Smooth muscle cell (in vitro differentiated cells): ENCODE results near the gene SNAPC3. TPM values are rescaled to one million over a fixed set of nuclear protein-coding genes. Genes with fewer than 3 reads are reported as not detected.
"Not testable (repeated sequence)": the region's sequence is repeated elsewhere in the genome, so short reads cannot be mapped to it uniquely, and the experiment has no call there.

ENCODE experiments used
- DNase-seq: peaks from one replicate; lab custom pipeline; 2025; ENCODE audit not compliant: unreplicated experiment; lab: John Stamatoyannopoulos, UW
- H2AFZ ChIP-seq: fragments of 200-600 bp; sonication (generic); 2 replicates; pipeline ENCODE4 v1.6.0; 2016; ENCODE audit warnings: antibody characterized with exemption, low read depth, mild to moderate bottlenecking
- H3F3A ChIP-seq: fragments of 200-600 bp; sonication (generic); 2 replicates; pipeline ENCODE4 v1.6.0; 2017; ENCODE audit warnings: antibody characterized with exemption, low read depth
- H3K27ac ChIP-seq: fragments of 200-600 bp; sonication (generic); 2 replicates; pipeline ENCODE4 v1.5.1; 2016; ENCODE audit warnings: low read depth, mild to moderate bottlenecking
- H3K27me3 ChIP-seq: fragments of 200-600 bp; sonication (generic); 2 replicates; pipeline ENCODE4 v1.6.1; 2016; ENCODE audit warnings: low read depth, mild to moderate bottlenecking
- H3K36me3 ChIP-seq: fragments of 200-600 bp; sonication (generic); 2 replicates; pipeline ENCODE4 v1.5.1; 2016; ENCODE audit warnings: low read depth
- H3K4me1 ChIP-seq: fragments of 200-600 bp; sonication (generic); 2 replicates; pipeline ENCODE4 v1.5.1; 2016; ENCODE audit warnings: low read depth
- H3K4me2 ChIP-seq: fragments of 200-600 bp; sonication (generic); 2 replicates; pipeline ENCODE4 v1.6.0; 2016; ENCODE audit warnings: mild to moderate bottlenecking
- H3K4me3 ChIP-seq: fragments of 200-600 bp; sonication (generic); 2 replicates; pipeline ENCODE4 v1.5.1; 2016; ENCODE audit warnings: mild to moderate bottlenecking
- H3K79me2 ChIP-seq: fragments of 200-600 bp; sonication (generic); 2 replicates; pipeline ENCODE4 v1.6.0; 2016; ENCODE audit warnings: low read depth, mild to moderate bottlenecking
- H3K9ac ChIP-seq: fragments of 200-600 bp; sonication (generic); 2 replicates; pipeline ENCODE4 v1.6.0; 2016; ENCODE audit warnings: low read depth
- H3K9me3 ChIP-seq: fragments of 200-600 bp; sonication (generic); replicated peaks from 2 replicates; pipeline ENCODE4 v1.5.1; 2016; ENCODE audit warnings: low read depth
- H4K20me1 ChIP-seq: fragments of 200-600 bp; sonication (generic); 2 replicates; pipeline ENCODE4 v1.6.0; 2016; ENCODE audit warnings: low read depth
- CTCF ChIP-seq: fragments of 200-600 bp; sonication (generic); IDR thresholded peaks from 2 replicates; pipeline ENCODE4 v1.5.1; 2017; ENCODE audit warnings: borderline replicate concordance, mild to moderate bottlenecking, antibody characterized with exemption; ENCODE audit not compliant: insufficient read depth, poor library complexity, severe bottlenecking
- WGBS: methylation state at CpG from one replicate; pipeline ENCODE4 v1.1.7; 2016; ENCODE audit warnings: low lambda C conversion rate; 5-methylcytosine and 5-hydroxymethylcytosine counted together
- polyA plus RNA-seq: library from polyadenylated mRNA; unstranded; fragments of >200 nt; fragmentation: Nextera tagmentation; extraction: Ambion mirVana; gene quantifications from 2 replicates; pipeline ENCODE4 v1.2.1, GENCODE V29; 2016
- total RNA-seq: library from RNA; depleted of rRNA; stranded (reverse); fragments of >200 nt; gene quantifications from 2 replicates; pipeline ENCODE4 v1.2.3, GENCODE V29; 2014

Gene SNAPC3
- total and polyA plus RNA-seq, 2 experiments from 2014 or later = 25.0 to 53.7 TPM

GRCh38 chr9:15433661-15434060, 11.0 kb downstream of the SNAPC3 start:
- H3F3A ChIP-seq = no peaks in the 10 kb centered on the region
- TF ChIP-seq CTCF = no peak
- H3K4me2 ChIP-seq = no peak overlapping the region
- no peak overlapping the region for H3K9ac ChIP-seq
- no peak overlapping the region for H3K4me3 ChIP-seq
- 94% methylated on average over 3 of the region's 3 CpGs for WGBS
- no peaks in the 10 kb centered on the region for H3K9me3 ChIP-seq
- peaks cover 28% of the 10 kb centered on the region for H3K36me3 ChIP-seq
- H3K4me1 ChIP-seq = no peaks in the 10 kb centered on the region
- H2AFZ ChIP-seq = no peak overlapping the region
- no peak for DNase-seq
- no peaks in the 10 kb centered on the region for H3K27me3 ChIP-seq
- H4K20me1 ChIP-seq = peaks cover 92% of the 10 kb centered on the region
- peaks cover 84% of the 10 kb centered on the region for H3K79me2 ChIP-seq
- no peak overlapping the region for H3K27ac ChIP-seq

GRCh38 chr9:15438891-15439290, 16.2 kb downstream of the SNAPC3 start:
- Histone ChIP-seq H3F3A (no peaks in the 10 kb centered on the region), H3K36me3 (peaks cover 46% of the 10 kb centered on the region), H3K9ac (no peak overlapping the region), H3K27ac (no peak overlapping the region), H3K4me1 (no peaks in the 10 kb centered on the region), H2AFZ (no peak overlapping the region), H3K27me3 (no peaks in the 10 kb centered on the region), H3K4me2 (no peak overlapping the region), H3K79me2 (peaks cover 68% of the 10 kb centered on the region), H3K4me3 (no peak overlapping the region), H4K20me1 (peaks cover 58% of the 10 kb centered on the region), H3K9me3 (no peaks in the 10 kb centered on the region)
- WGBS = 98% methylated on average over 7 of the region's 7 CpGs
- DNase-seq = no peak
- TF ChIP-seq CTCF = no peak

GRCh38 chr9:15441841-15442240, 19.2 kb downstream of the SNAPC3 start:
- not testable (repeated sequence) for DNase-seq, H3K27ac ChIP-seq, H3K27me3 ChIP-seq, H3F3A ChIP-seq, H3K9ac ChIP-seq, H3K4me2 ChIP-seq, H3K4me3 ChIP-seq, H3K4me1 ChIP-seq, H3K9me3 ChIP-seq, H2AFZ ChIP-seq
- peaks cover 63% of the 10 kb centered on the region for H3K36me3 ChIP-seq
- H4K20me1 ChIP-seq = peaks cover 41% of the 10 kb centered on the region
- H3K79me2 ChIP-seq = peaks cover 54% of the 10 kb centered on the region
- WGBS = 98% methylated on average over 13 of the region's 29 CpGs

- not testable (repeated sequence) for H3K4me2 ChIP-seq, H3K4me3 ChIP-seq, H3K4me1 ChIP-seq, DNase-seq, H3K9ac ChIP-seq, H3K9me3 ChIP-seq, H3K27ac ChIP-seq, H2AFZ ChIP-seq, H3F3A ChIP-seq, H3K27me3 ChIP-seq
- peaks cover 37% of the 10 kb centered on the region for H4K20me1 ChIP-seq
- peaks cover 50% of the 10 kb centered on the region for H3K79me2 ChIP-seq
- 99% methylated on average over 15 of the region's 33 CpGs for WGBS
- peaks cover 65% of the 10 kb centered on the region for H3K36me3 ChIP-seq
Observed at GRCh38 chr9:15442264-15442663, 19.6 kb downstream of the SNAPC3 start.

GRCh38 chr9:15444141-15444540, 21.5 kb downstream of the SNAPC3 start:
- peaks cover 34% of the 10 kb centered on the region for H3K79me2 ChIP-seq
- WGBS = 89% methylated on average over 3 of the region's 3 CpGs

More at GRCh38 chr9:15444141-15444540, 21.5 kb downstream of the SNAPC3 start:
- Histone ChIP-seq H2AFZ (no peak overlapping the region), H3K4me2 (no peak overlapping the region), H3K9ac (no peak overlapping the region), H3K4me1 (no peaks in the 10 kb centered on the region), H3F3A (no peaks in the 10 kb centered on the region), H3K9me3 (no peaks in the 10 kb centered on the region), H4K20me1 (peaks cover 29% of the 10 kb centered on the region), H3K27ac (no peak overlapping the region), H3K36me3 (peaks cover 65% of the 10 kb centered on the region), H3K4me3 (no peak overlapping the region), H3K27me3 (no peaks in the 10 kb centered on the region)
- no peak for DNase-seq
- no peak for TF ChIP-seq CTCF
